B cell (primary cell): ENCODE data around the gene MRS2.

ENCODE experiments used
- CTCF ChIP-seq: fragments of 200-600 bp; IDR thresholded peaks from one replicate; pipeline ENCODE4 v1.8.0; 2022; ENCODE audit warnings: antibody characterized with exemption, mild to moderate bottlenecking
- EZH2 ChIP-seq: IDR thresholded peaks from 2 replicates; pipeline ENCODE4 v1.6.1; 2012; ENCODE audit warnings: borderline replicate concordance, low read depth, mild to moderate bottlenecking, moderate library complexity, low read length; ENCODE audit not compliant: insufficient read depth, poor library complexity, severe bottlenecking

- no peak for TF ChIP-seq CTCF
- no peak for TF ChIP-seq EZH2
Measured at GRCh38 chr6:24356310-24356973, 46.3 kb upstream of the MRS2 start.
